Middle frontal gyrus (tissue), 1 donor: Measurements from ENCODE around the gene NHS.
"Not testable (repeated sequence)": the region's sequence is repeated elsewhere in the genome, so short reads cannot be mapped to it uniquely, and the experiment has no call there.

Experiments used
- DNase-seq: peaks from one replicate; pipeline ENCODE4 v3.0.0-alpha.2; 2015; ENCODE audit warnings: low spot score; ENCODE audit errors: extremely low spot score

Gene NHS

GRCh38 chrX:17495052-17495451 lies 120.1 kb downstream of the NHS start:
- DNase-seq: no peak

GRCh38 chrX:17496407-17496806 lies 121.4 kb downstream of the NHS start:
- no peak for DNase-seq

DNA sequence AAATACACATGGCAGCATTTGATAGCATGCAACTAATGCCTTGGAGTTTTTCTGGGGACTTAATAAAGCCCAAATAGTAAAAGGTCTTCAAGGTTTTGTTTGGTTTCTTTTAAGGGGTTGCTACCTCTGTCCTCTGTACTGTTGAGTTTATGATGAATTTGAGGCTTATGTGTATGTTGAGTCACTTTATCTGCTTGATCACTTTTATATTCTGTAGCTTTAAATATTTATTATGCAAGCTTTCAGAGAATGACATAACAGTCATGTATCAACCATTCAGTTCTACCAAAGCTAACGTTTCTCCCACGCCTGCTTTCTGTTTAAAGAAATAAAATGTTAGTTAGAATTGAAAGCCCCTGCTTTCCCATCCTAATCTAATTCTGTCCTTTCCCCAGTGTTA lies 122.2 kb downstream of the NHS start:
- no peak for DNase-seq

DNA sequence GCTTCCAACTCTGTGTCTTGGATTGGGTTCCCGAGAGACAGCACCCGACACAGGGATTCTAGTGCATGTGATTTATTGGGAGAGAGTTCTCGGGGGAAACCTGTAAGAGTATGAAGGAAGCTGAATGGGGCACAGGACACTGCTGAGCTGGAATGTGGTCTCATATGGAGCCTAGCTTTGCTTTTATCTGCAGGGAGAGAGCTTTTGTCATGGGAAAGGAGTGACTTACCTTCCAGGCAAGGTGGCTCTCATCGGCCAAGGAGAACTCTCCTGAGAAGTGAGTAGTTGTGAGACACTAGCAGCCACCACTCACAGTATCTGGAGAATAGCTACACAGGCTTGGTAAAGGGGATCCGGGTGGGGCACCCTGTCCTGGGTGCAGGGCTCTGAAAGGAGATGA lies 124.5 kb downstream of the NHS start:
- no peak for DNase-seq

DNA sequence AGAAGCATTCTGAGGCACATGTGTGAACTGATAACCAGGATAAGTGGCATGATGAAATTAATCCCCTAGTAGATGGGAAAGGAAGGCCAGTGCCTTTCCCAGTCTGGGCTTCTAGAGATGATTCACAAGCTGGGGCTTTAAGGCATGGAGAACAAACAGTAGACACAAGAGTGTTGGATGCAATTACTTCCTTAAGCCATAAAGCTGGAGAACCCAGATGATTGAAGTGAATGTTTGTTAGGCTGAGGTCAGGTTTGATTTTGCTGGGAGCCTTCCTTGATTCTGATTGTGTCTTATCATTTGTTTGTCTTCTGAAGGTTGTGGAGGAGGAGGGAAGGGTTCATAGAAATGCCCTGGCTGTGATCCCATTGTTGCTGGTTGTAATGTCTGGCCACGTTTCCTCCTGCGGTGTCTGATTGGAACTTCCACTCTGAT lies 125.2 kb downstream of the NHS start:
- DNase-seq: no peak

DNA sequence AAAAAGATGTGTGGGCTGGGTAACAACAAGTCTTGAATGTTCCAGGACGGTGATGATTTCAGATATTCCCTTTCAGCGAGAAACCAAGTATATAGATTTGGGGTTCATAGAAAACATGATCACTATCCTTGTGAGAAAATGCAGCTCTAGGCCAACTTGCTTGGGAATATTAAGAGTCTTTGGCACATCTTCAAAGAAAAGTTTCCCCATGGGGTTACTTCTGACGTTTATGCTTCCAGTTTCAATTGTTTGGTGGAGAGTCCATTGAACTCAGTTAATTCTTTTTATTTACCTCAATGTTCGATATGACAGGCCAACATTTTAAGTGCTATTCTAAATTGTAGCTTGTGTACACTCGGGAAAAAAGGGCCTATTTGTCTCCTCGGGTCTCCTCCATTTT lies 126.7 kb downstream of the NHS start:
- DNase-seq: no peak

GRCh38 chrX:17506352-17506751 lies 131.4 kb downstream of the NHS start:
- DNase-seq: not testable (repeated sequence)

DNA sequence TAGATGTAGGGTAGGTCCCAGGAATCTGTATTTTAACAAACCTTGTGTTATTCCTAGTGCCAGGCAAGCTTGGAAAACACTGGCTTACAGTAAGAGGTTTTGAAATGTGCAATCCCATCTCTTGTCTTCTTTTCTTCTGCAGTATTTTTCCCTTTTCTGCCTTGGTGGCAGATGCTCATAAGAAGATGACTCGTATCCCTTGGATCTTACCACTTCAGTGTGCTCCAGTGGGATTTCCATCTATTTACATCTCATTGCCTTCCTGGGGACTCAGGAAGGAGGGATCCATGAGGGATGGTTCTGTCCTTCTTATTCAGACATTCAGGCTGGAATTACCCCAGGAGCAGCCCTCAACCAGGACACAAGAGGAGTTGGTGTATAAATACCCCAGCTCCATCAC lies 136.6 kb downstream of the NHS start:
- DNase-seq: no peak

DNA sequence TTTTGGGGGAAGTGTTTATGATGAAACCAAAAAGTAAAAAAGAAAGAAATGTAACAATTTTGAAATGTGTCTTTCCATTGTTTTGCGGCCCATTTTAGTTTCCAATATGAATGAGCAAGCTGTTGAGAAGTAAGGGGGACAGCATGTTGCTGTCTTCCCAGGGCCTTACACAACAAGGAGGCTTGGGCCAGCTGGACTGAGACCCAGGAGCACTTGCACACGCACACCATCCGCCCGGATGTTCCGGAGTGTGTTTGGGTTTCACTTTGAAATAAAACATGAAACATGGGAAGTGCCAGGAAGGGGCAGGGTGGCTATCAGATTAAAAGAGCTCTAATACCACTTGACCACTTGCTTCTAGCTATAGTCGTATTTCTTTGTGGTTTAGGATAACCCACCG lies 144.4 kb downstream of the NHS start:
- DNase-seq: no peak

- DNase-seq: no peak
Observed at GRCh38 chrX:17520016-17520615, 145.1 kb downstream of the NHS start.

DNA sequence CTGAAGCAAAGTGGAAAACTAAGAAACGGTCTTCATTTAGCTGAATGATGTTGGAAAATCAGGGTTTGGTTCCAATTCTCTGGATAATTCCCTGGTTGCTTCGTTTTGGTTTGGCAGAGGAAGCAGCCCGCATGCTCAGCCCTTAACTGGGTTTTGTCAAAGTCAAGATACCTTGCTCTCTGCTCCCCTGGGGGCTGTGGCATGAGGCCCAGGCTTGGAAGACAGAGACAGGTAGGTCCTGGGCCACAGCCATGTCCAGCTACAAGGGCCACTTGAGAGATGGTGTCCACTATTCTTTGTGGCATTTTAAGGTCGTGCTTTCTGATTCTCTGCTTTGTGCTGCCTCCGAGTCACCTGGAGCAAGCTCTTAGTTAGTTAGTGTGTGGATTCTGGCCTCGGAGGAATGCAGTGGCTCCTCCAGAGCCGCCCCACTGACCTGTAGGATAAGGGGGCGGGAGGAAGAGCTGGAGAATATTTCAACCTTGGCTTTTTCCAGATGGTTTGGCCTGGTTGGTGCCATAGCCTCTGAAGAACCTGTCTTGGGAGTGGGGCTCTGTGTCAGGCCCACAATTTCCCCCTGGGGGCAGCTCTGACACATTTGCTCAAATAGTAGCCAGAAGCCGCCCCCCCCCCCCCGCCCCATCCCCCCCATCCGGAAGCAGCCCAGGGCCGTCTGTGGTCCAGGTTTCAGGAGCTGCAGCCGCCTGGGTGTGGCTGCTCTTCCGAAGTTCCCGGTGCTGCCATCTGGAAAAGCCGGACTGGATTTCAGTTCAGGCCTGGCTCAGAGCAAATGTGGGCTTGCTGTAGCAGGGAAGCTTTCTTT lies 147.1 kb downstream of the NHS start:
- DNase-seq: no peak

GRCh38 chrX:17525266-17525665 lies 150.3 kb downstream of the NHS start:
- DNase-seq: no peak

DNA sequence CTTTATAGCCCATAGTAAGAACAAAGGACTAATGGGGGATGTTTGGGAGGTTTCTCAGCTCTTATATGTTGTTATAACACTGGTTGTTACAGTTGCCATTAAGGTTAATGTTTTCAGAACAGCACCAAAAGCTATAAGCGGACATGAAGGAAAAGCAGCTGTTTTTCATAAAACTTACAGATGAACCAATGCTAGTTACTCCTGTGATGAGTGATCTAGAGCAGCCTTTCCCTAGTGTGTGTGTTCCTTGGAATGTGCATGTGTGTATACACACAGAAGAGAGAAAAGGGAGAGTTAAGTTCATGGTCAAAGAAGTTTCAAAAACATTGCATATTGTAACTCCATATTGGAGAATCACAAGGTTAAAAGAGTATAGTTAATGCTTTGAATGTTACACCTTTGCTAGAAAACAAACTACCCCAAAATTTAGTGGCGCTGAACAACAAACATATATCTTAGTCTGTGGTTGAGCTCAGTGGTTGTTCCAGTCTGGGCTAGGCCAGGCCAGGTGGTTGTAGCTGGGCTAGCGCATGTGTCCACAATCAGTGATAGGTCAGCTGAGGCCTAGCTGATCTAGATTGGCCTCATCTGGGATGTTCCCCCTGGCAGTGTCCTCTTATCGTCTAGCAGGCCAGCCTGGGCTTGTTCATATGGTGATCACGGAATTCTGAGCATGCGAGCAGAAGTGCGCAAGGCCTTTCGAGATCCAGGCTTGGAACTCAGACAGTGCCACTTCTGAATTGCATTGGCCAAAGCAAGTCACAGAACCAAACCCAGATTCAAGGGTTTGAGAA lies 151.0 kb downstream of the NHS start:
- no peak for DNase-seq

DNA sequence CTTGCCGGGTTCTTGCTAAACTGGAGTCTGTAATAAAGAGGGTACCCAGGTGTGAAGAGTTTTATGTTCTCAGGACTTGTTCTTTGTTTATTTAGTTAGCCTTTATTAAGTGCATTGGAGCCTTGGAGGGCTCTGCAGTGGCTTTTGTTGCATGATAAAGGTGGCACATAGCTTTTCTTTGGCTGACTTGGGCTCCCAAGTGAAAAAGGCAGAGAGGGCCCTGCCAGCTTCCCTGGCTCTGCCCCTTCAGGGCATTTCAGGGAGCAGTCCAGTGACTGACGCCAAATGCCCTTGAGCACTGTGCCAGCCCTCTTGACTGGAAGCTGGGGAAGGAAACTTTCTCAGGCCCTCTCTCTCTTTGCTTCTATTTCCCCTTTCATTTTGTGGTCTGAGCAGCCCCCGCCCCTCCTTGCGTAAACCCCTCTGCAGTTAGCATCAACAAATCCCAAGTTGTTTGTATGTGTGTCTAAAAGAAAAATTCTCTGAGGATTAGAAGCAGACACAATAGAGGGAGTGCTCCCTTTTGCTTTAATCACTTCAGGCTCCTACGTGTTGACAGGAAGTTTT lies 152.2 kb downstream of the NHS start:
- no peak for DNase-seq

GRCh38 chrX:17527922-17528321 lies 152.9 kb downstream of the NHS start:
- DNase-seq: no peak

- DNase-seq: no peak
Observed at GRCh38 chrX:17529151-17529745, 154.2 kb downstream of the NHS start.

DNA sequence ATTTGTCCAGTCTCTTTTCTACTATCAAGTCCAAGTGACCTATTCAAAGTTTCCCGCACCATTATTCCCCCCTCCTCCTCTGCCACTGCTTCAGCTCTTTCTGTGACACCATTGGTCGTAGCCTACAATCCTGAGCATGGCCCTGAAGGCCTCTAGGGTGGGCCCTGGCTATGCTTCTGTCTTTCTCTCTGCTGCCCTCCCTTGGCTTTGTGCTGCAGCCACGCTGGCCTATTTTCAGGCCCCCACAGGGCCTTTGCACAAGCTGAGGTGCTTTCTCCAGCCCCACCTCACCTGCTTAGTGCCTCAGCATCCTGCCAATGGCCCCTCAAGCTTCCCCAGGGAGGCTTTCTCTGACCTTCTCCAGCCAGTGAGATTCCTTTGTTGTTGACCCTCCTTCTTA lies 156.5 kb downstream of the NHS start:
- DNase-seq: no peak

GRCh38 chrX:17535229-17535628 lies 160.2 kb downstream of the NHS start:
- no peak for DNase-seq

- DNase-seq: no peak
Observed at GRCh38 chrX:17537723-17538243, 162.8 kb downstream of the NHS start.

DNA sequence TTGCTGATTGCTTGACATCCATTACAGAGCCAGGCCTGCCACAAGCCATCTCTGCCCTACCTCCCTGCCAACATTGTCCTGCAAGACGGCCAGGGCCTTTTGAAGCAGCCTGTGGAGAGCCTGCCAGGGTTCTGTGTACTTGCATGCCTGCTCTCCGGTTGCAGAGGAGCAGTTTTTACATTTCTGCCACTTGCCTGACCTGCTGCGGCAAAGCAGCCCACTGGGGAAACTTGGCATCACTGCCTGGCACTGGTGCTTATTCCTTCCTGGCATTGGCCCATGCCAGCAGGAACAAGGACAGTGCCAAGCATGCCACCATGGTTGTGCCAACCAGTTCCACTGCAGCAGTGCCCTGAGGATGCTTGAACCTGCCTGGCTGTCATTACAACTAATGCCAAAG lies 167.1 kb downstream of the NHS start:
- DNase-seq: no peak

DNA sequence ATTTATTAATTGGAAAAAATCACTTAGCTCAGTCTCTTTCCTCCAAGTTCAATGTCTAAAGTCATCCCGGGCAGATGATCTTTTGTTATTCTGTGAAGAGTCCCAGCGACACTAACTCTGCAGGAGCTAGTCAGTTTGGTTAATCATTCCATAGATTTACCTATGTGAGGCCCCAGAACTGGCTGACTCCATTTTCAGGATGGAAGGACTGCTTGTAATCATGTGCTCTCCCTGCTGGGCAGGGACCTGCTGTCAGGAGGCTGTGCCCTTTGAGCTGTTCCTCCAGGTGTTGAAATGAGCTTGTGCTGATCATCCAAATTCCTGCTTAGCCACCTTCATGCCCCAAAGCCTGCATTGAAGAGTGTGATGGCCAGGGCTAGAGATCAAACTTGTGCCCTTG lies 169.8 kb downstream of the NHS start:
- DNase-seq: no peak
